ENCODE measurements around the gene ANTXR1. TPM values are rescaled to one million over a fixed set of nuclear protein-coding genes. Genes with fewer than 3 reads are reported as not detected.

The ANTXR1 gene
- polyA plus RNA-seq, 1 donor (not counting 4 experiments of a cell fraction or from before 2014, with no cell fraction given): 20.4 TPM

DNA sequence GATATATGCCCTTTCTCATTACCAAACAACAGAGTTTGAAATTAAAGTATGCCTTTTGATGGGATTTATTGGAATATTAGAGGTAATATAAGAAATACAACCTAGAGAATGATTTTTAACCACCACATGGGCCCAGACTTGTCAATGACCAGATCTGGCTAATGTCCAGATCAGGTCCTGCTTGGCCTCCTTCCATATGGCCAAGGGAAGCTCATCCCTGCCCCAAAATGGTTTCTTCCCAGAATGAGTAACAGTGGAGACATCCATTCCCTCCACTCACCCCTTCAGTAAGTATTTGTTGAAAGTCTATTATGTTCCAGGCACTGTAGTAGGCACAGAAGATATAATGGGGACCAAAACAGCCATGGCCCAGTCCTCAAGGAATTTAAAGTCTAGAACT is 54.9 kb downstream of the ANTXR1 start:
- Histone ChIP-seq H3K4me2 (ENCODE audit: control insufficient read depth, extremely low read depth, insufficient read depth, low read depth, low read length) (peak overlapping the region; percentile 49), H3K4me1 (ENCODE audit: control insufficient read depth, extremely low read depth, insufficient read depth, low read length) (peaks cover 9% of the 10 kb centered on the region), H3K27ac (ENCODE audit: control insufficient read depth, insufficient read depth, low read length) (no peak overlapping the region), H3K9me1 (ENCODE audit: control insufficient read depth, extremely low read depth, insufficient read depth, low read length) (no peaks in the 10 kb centered on the region), H3K9me3 (ENCODE audit: control insufficient read depth, low read depth, low read length) (no peaks in the 10 kb centered on the region), H4K20me1 (ENCODE audit: control insufficient read depth, extremely low read depth, insufficient read depth, low read length) (no peaks in the 10 kb centered on the region), H3K36me3 (ENCODE audit: control insufficient read depth in 2 of 2, extremely low read depth in 1 of 2, insufficient read depth in 2 of 2, low read length in 2 of 2) (peaks cover 3 to 4% of the 10 kb centered on the region in 2 experiments), H2AFZ (ENCODE audit: control insufficient read depth, low read length) (no peak overlapping the region), H3K4me3 (ENCODE audit: control insufficient read depth in 2 of 3, extremely low read depth in 1 of 3, insufficient read depth in 2 of 3, low read depth in 1 of 3, low read length in 3 of 3) (no peak overlapping the region), H3K27me3 (ENCODE audit: control insufficient read depth, extremely low read depth, insufficient read depth, low read length) (no peaks in the 10 kb centered on the region), H3K79me2 (ENCODE audit: control insufficient read depth, insufficient read depth, low read length) (no peaks in the 10 kb centered on the region), H3K9ac (ENCODE audit: control insufficient read depth, extremely low read depth, insufficient read depth, low read length) (no peak overlapping the region)
- dilution Hi-C loops (cut with MboI; ENCODE audit: extremely low pct_ligation_motif_present, low sequenced_read_pairs): no loop called here
- DNase-seq (ENCODE audit: low read depth, low spot score): peak; percentile 55
- TF ChIP-seq EZH2 (IDR thresholded peaks at IDR 0.05; ENCODE audit: low read length): no peak
- peak; percentile 53 for FAIRE-seq

DNA sequence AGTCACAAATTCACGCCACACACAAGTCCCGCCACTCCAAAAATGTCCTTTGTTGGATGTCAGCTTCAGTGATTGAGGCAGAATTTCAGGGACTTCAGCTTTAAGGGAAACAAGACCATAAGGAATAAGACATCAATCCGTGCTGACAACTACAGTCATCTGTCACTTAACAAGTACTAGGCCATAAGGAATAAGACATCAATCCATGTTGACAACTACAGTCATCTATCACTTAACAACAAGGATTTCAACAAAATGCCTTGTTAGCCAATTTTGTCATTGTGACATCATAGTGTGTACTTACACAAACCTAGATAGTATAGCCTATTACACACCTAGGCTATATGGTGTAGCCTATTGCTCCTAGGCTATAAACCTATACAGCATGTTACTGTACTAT is 58.0 kb downstream of the ANTXR1 start:
- no peak for FAIRE-seq
- Histone ChIP-seq H2AFZ (ENCODE audit: control insufficient read depth, low read length) (no peak overlapping the region), H4K20me1 (ENCODE audit: control insufficient read depth, extremely low read depth, insufficient read depth, low read length) (no peaks in the 10 kb centered on the region), H3K9me1 (ENCODE audit: control insufficient read depth, extremely low read depth, insufficient read depth, low read length) (no peaks in the 10 kb centered on the region), H3K9ac (ENCODE audit: control insufficient read depth, extremely low read depth, insufficient read depth, low read length) (no peak overlapping the region), H3K79me2 (ENCODE audit: control insufficient read depth, insufficient read depth, low read length) (no peaks in the 10 kb centered on the region), H3K4me3 (ENCODE audit: control insufficient read depth in 2 of 3, extremely low read depth in 1 of 3, insufficient read depth in 2 of 3, low read depth in 1 of 3, low read length in 3 of 3) (no peak overlapping the region), H3K27me3 (ENCODE audit: control insufficient read depth, extremely low read depth, insufficient read depth, low read length) (no peaks in the 10 kb centered on the region), H3K4me2 (ENCODE audit: control insufficient read depth, extremely low read depth, insufficient read depth, low read depth, low read length) (no peak overlapping the region), H3K4me1 (ENCODE audit: control insufficient read depth, extremely low read depth, insufficient read depth, low read length) (peaks cover 9% of the 10 kb centered on the region), H3K9me3 (ENCODE audit: control insufficient read depth, low read depth, low read length) (no peaks in the 10 kb centered on the region), H3K36me3 (ENCODE audit: control insufficient read depth in 2 of 2, extremely low read depth in 1 of 2, insufficient read depth in 2 of 2, low read length in 2 of 2) (peaks cover 3 to 4% of the 10 kb centered on the region in 2 experiments), H3K27ac (ENCODE audit: control insufficient read depth, insufficient read depth, low read length) (no peak overlapping the region)
- no peak for DNase-seq (ENCODE audit: low read depth, low spot score)
- no peak for TF ChIP-seq EZH2 (IDR thresholded peaks at IDR 0.05; ENCODE audit: low read length)
- dilution Hi-C loops (cut with MboI; ENCODE audit: extremely low pct_ligation_motif_present, low sequenced_read_pairs): no loop called here

DNA sequence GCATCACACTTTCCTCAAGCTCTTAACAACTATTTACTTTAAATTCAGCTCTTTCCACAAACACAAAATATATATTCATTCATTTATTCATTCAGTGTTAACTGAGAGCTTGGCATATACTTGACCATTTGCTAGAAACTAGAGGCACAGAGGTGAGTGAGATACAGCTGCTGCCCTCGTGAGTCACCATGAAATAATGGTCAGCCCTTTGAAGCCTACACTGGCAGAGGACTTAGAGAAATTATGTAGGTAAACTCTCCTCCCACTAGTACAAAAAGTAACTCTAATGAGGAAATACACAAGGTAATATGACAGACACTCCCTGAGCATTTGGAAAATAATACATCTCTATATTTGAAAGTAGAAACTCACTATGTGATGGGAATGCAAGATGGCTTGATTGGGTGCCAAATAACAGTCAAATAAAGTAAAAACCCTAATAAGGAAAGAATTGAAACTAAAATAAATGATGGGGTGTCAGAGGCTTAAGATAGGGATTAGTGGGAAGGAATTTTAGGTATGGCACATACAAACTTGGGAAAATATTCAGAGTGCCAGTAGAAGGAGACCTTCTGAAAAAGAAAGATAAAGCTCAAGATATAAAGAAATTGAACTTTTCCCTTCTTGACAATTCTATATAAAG is 61.1 kb downstream of the ANTXR1 start:
- TF ChIP-seq EZH2 (IDR thresholded peaks at IDR 0.05; ENCODE audit: low read length): no peak
- TF ChIP-seq, protein P1, sequence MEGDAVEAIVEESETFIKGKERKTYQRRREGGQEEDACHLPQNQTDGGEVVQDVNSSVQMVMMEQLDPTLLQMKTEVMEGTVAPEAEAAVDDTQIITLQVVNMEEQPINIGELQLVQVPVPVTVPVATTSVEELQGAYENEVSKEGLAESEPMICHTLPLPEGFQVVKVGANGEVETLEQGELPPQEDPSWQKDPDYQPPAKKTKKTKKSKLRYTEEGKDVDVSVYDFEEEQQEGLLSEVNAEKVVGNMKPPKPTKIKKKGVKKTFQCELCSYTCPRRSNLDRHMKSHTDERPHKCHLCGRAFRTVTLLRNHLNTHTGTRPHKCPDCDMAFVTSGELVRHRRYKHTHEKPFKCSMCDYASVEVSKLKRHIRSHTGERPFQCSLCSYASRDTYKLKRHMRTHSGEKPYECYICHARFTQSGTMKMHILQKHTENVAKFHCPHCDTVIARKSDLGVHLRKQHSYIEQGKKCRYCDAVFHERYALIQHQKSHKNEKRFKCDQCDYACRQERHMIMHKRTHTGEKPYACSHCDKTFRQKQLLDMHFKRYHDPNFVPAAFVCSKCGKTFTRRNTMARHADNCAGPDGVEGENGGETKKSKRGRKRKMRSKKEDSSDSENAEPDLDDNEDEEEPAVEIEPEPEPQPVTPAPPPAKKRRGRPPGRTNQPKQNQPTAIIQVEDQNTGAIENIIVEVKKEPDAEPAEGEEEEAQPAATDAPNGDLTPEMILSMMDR (optimal IDR thresholded peaks at IDR 0.05 in 1 of 3, IDR thresholded peaks at IDR 0.05 in 1 of 3, conservative IDR thresholded peaks at IDR 0.05 in 1 of 3; ENCODE audit: extremely low read depth in 1 of 3, insufficient read depth in 2 of 3, low read length in 3 of 3): no peak
- dilution Hi-C loops (cut with MboI; ENCODE audit: extremely low pct_ligation_motif_present, low sequenced_read_pairs): no loop called here

More for the DNA sequence above, 61.1 kb downstream of the ANTXR1 start:
- Histone ChIP-seq H3K27ac (ENCODE audit: control insufficient read depth, insufficient read depth, low read length) (no peak overlapping the region), H3K9ac (ENCODE audit: control insufficient read depth, extremely low read depth, insufficient read depth, low read length) (no peak overlapping the region), H3K9me1 (ENCODE audit: control insufficient read depth, extremely low read depth, insufficient read depth, low read length) (no peaks in the 10 kb centered on the region), H2AFZ (ENCODE audit: control insufficient read depth, low read length) (no peak overlapping the region), H3K4me3 (ENCODE audit: control insufficient read depth in 2 of 3, extremely low read depth in 1 of 3, insufficient read depth in 2 of 3, low read depth in 1 of 3, low read length in 3 of 3) (no peak overlapping the region), H3K4me1 (ENCODE audit: control insufficient read depth, extremely low read depth, insufficient read depth, low read length) (no peaks in the 10 kb centered on the region), H3K9me3 (ENCODE audit: control insufficient read depth, low read depth, low read length) (no peaks in the 10 kb centered on the region), H3K27me3 (ENCODE audit: control insufficient read depth, extremely low read depth, insufficient read depth, low read length) (no peaks in the 10 kb centered on the region), H3K79me2 (ENCODE audit: control insufficient read depth, insufficient read depth, low read length) (no peaks in the 10 kb centered on the region), H3K4me2 (ENCODE audit: control insufficient read depth, extremely low read depth, insufficient read depth, low read depth, low read length) (no peak overlapping the region), H4K20me1 (ENCODE audit: control insufficient read depth, extremely low read depth, insufficient read depth, low read length) (no peaks in the 10 kb centered on the region), H3K36me3 (ENCODE audit: control insufficient read depth in 2 of 2, extremely low read depth in 1 of 2, insufficient read depth in 2 of 2, low read length in 2 of 2) (peaks cover 6 to 7% of the 10 kb centered on the region in 2 experiments)
- no peak for FAIRE-seq
- DNase-seq (ENCODE audit: low read depth, low spot score): no peak

Data from keratinocyte (primary cell).